OCI-LY1 (cell line): ENCODE measurements around the gene DNAJB1.

Experiments
- EZH2 ChIP-seq: fragments of 200-600 bp; sonication (generic), shearing (Covaris generic); IDR thresholded peaks from 2 replicates; pipeline ENCODE4 v1.8.0; 2017; ENCODE audit warnings: borderline replicate concordance, mixed run types, mild to moderate bottlenecking, antibody characterized with exemption, low read length, moderate library complexity, mixed read lengths
- TF ChIP-seq, protein P1 (sequence below): fragments of 200-600 bp; sonication (generic), shearing (Covaris generic); IDR thresholded peaks from 2 replicates; pipeline ENCODE4 v1.5.1; 2017; ENCODE audit warnings: mild to moderate bottlenecking, antibody characterized with exemption, low read length, moderate library complexity, mixed read lengths

DNA sequence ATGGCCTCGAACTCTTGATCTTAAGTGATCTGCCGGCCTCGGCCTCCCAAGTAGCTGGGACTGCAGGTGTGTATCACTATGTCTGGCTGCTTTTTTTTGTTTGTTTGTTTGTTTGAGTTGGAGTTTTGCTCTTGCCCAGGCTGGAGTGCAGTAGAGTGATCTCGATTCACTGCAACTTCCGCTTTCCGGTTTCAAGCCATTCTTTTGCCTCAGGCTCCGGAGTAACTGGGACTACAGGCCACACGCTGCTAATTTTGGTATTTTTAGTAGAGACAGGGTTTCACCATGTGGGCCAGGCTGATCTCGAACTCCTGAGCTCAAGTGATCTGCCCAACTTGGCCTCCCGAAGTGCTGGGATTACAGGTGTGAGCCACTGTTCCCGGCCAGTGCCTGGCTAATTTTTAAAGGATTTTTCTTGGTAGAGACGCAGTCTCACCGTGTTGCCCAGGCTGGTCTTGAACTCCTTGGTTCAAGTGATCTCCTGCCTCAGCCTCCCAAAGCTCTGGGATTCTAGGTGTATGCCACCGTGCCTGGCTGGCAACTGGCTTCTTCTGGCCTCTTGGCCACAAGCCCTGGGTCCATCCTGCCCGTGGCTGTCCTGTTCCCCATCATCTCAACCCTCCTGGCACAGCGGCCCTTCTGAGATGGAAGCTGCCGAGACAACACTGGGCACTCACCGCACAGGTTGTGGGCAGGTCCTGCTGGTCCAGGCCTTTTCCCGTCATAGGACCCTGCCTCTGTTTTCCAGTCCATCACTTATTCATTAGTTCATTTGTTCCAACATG is 22.7 kb upstream of the DNAJB1 start:
- TF ChIP-seq, protein P1, sequence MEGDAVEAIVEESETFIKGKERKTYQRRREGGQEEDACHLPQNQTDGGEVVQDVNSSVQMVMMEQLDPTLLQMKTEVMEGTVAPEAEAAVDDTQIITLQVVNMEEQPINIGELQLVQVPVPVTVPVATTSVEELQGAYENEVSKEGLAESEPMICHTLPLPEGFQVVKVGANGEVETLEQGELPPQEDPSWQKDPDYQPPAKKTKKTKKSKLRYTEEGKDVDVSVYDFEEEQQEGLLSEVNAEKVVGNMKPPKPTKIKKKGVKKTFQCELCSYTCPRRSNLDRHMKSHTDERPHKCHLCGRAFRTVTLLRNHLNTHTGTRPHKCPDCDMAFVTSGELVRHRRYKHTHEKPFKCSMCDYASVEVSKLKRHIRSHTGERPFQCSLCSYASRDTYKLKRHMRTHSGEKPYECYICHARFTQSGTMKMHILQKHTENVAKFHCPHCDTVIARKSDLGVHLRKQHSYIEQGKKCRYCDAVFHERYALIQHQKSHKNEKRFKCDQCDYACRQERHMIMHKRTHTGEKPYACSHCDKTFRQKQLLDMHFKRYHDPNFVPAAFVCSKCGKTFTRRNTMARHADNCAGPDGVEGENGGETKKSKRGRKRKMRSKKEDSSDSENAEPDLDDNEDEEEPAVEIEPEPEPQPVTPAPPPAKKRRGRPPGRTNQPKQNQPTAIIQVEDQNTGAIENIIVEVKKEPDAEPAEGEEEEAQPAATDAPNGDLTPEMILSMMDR: no peak
- no peak for TF ChIP-seq EZH2
